Right lobe of liver (tissue), 6 donors: ENCODE measurements around the gene INMT. TPM values are rescaled to one million over a fixed set of nuclear protein-coding genes. Genes with fewer than 3 reads are reported as not detected.
"Not testable (repeated sequence)": the region's sequence is repeated elsewhere in the genome, so short reads cannot be mapped to it uniquely, and the experiment has no call there.

Experiments
- ATAC-seq, 4 donors: fragments of 200-7000 bp; cut with Tn5 transposase; one replicate each; pipeline ENCODE4 v1.9.1; 2020; ENCODE audit warnings: mild to moderate bottlenecking in 4 of 4, moderate library complexity in 4 of 4
- DNase-seq, 3 donors: peaks; one replicate each; pipeline ENCODE4 v3.0.0-alpha.2; 2020
- H3K27ac ChIP-seq, 3 donors: fragments of 200-600 bp; one replicate each; pipeline ENCODE4 v1.8.0; 2022
- H3K27me3 ChIP-seq, 2 donors: fragments of 200-600 bp; one replicate each; pipeline ENCODE4 v1.8.0; 2022
- H3K36me3 ChIP-seq, 4 donors: fragments of 200-600 bp; sonication (generic) in 1 of 4; one replicate each; pipeline versions ENCODE4 v1.5.1 to v1.8.0; 2017 to 2022; ENCODE audit warnings: control low read depth in 1 of 4
- H3K4me1 ChIP-seq, 4 donors: fragments of 200-600 bp; sonication (generic) in 1 of 4; one replicate each; pipeline versions ENCODE4 v1.5.1 to v1.8.0; 2017 to 2022; ENCODE audit warnings: control low read depth in 1 of 4
- H3K4me3 ChIP-seq, 3 donors: fragments of 200-600 bp; one replicate each; pipeline ENCODE4 v1.8.0; 2022
- H3K9me3 ChIP-seq, 4 donors: fragments of 200-600 bp; sonication (generic) in 1 of 4; one replicate each; pipeline versions ENCODE4 v1.5.1 to v1.8.0; 2017 to 2022; ENCODE audit warnings: control low read depth in 1 of 4
- POLR2A ChIP-seq: fragments of 450-650 bp; IDR thresholded peaks from one replicate; pipeline ENCODE4 v1.6.1; 2017; ENCODE audit warnings: antibody characterized with exemption, mild to moderate bottlenecking
- WGBS: methylation state at CpG from one replicate; pipeline ENCODE4 v1.1.6; 2018; ENCODE audit warnings: low coverage, low lambda C conversion rate; ENCODE audit not compliant: insufficient coverage; ENCODE audit errors: missing lambda C conversion rate; 5-methylcytosine and 5-hydroxymethylcytosine counted together
- intact Hi-C, 2 donors: fragments of 100-400 bp; cut with DNase I; formaldehyde crosslinking; loops; one replicate each; pipeline versions ENCODE4 v1.11.2 to v1.14.1; 2022
- total RNA-seq, 6 experiments: library from RNA; depleted of rRNA in 2 of 6; stranded (reverse); fragments of >200 nt in 2 of 6; fragmentation: NEBNext Ultra II Directional in 3 of 6; extraction: Animal tissue kit (Norgen Biotek cat#: 25700) in 3 of 6; gene quantifications; one replicate each; pipeline versions ENCODE4 v1.1.0 to v1.2.4, GENCODE V29; 2016 to 2023
- TF ChIP-seq, protein P1 (sequence below), 4 donors: fragments of 200-600 bp in 3 of 4; fragments of 450-650 bp in 1 of 4; IDR thresholded peaks; one replicate each; pipeline versions ENCODE4 v1.5.1 to v1.8.0; 2016 to 2022; ENCODE audit warnings: antibody characterized with exemption in 4 of 4, mild to moderate bottlenecking in 2 of 4
- donor health status: DM: no; HTN: yes; CAD: no.
- donor health status: DM: no; HTN: no; CAD: no.
- donor health status: DM: no; HTN: no; CAD: no.
- donor health status: DM: no; HTN: yes; CAD: no.
- donor health status: DM: no; HTN: yes; CAD: no.

INMT gene
- total RNA-seq, 6 experiments from 2014 or later, result 14.7 to 58.9 (median 35.5) TPM

DNA sequence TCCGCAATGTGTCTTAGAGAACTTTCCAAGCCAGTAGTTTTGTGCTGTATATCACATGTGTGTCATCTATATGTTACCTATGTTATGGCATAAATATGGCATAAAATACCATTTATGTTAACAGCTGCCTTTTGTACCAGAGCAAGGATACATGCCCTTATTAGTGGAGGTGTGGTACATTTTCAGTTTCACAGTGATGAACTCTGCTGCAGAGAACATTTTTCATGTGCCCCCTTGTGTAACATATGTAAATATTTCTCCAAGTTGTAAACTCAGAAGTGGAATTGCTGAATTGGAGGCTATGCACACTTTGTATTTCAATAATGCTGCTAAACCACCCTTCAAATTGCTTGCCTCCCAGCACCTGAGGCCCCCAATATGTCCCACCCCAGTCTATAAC is 37.8 kb upstream of the INMT start:
- Histone ChIP-seq H3K9me3 (no peaks in the 10 kb centered on the region), H3K4me3 (no peak overlapping the region), H3K36me3 (no peaks in the 10 kb centered on the region), H3K27me3 (no peaks in the 10 kb centered on the region), H3K4me1 (no peaks in the 10 kb centered on the region), H3K27ac (no peak overlapping the region)
- ATAC-seq, result no peak
- 90% methylated on average over 1 of the region's 1 CpG for WGBS
- TF ChIP-seq, protein P1, sequence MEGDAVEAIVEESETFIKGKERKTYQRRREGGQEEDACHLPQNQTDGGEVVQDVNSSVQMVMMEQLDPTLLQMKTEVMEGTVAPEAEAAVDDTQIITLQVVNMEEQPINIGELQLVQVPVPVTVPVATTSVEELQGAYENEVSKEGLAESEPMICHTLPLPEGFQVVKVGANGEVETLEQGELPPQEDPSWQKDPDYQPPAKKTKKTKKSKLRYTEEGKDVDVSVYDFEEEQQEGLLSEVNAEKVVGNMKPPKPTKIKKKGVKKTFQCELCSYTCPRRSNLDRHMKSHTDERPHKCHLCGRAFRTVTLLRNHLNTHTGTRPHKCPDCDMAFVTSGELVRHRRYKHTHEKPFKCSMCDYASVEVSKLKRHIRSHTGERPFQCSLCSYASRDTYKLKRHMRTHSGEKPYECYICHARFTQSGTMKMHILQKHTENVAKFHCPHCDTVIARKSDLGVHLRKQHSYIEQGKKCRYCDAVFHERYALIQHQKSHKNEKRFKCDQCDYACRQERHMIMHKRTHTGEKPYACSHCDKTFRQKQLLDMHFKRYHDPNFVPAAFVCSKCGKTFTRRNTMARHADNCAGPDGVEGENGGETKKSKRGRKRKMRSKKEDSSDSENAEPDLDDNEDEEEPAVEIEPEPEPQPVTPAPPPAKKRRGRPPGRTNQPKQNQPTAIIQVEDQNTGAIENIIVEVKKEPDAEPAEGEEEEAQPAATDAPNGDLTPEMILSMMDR (IDR thresholded peaks at IDR 0.05), result no peak
- no peak for TF ChIP-seq POLR2A
- DNase-seq, result no peak
- intact Hi-C loops, result no loop called here

DNA sequence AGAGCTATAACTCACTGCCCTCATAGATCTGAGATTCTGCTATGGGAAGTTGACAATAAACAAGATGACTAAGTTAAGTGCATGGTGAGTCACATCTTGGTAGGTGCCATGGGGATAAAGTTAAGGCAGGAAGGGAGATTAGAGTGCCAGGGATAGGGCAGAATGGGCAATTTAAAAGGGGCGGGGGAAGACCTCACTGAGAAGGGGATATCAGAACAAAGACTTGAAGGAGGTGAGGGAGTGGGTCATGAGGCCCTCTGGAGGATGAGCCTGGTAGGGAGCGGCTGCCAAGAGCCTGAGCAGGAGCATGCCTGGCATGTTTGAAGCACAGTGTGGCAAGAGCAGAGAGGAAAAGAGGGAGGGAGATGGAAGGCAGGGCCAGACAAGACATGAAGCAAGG is 34.8 kb upstream of the INMT start:
- TF ChIP-seq, protein P1 (IDR thresholded peaks at IDR 0.05), result no peak
- TF ChIP-seq POLR2A, result no peak
- DNase-seq, result no peak
- ATAC-seq, result no peak
- Histone ChIP-seq H3K9me3 (no peaks in the 10 kb centered on the region), H3K27me3 (no peaks in the 10 kb centered on the region), H3K4me3 (no peak overlapping the region), H3K36me3 (no peaks in the 10 kb centered on the region), H3K27ac (no peak overlapping the region), H3K4me1 (no peaks in the 10 kb centered on the region)
- intact Hi-C loops, result no loop called here
- WGBS, result 70% methylated on average over 2 of the region's 2 CpGs

DNA sequence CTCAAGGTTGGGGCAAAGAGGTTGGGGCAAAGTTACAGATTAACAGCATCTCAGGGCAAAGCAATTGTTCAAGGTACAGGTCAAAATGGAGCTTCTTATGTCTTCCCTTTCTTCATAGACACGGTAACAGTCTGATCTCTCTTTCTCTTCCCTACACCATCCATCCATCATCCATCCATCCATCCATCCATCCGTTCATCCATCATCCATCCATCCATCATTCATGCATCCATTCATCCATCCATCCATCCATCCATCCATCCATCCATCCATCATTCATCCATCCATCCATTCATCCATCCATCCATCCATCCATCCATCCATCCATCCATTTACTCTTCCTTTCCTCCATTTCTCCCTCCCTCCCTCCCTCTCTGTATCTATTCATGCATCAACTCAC is 32.5 kb upstream of the INMT start:
- DNase-seq, intact Hi-C loops, H3K27me3 ChIP-seq, H3K4me1 ChIP-seq, H3K36me3 ChIP-seq, H3K4me3 ChIP-seq, H3K9me3 ChIP-seq, ATAC-seq, H3K27ac ChIP-seq: not testable (repeated sequence)
- 61% methylated on average over 2 of the region's 2 CpGs for WGBS

DNA sequence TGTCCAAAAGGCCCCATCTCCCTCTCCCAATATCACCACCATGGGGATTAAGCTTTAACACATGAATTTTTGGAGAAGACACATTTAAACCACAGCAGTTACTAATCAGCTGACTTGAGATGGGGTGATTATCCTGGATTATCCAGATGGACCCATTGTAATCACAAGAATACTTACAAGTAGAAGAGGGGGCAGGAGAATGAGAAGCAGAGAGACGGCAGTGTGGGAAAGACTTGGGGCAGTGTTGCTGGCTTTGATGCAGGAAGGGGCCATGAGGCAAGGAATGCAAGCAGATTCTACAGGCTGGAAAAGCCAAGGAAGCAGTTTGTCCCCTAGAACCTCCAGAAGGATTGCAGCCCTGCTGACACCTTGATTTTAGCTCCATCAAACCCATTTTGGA is 30.7 kb upstream of the INMT start:
- H3K9me3 ChIP-seq, result no peaks in the 10 kb centered on the region
- H3K4me3 ChIP-seq, result no peak overlapping the region
- intact Hi-C loops, result no loop called here
- no peak overlapping the region for H3K27ac ChIP-seq
- H3K36me3 ChIP-seq, result no peaks in the 10 kb centered on the region
- no peaks in the 10 kb centered on the region for H3K4me1 ChIP-seq
- no peaks in the 10 kb centered on the region for H3K27me3 ChIP-seq
- WGBS, result 100% methylated on average over 1 of the region's 1 CpG
- ATAC-seq (no peak), DNase-seq (no peak)
- TF ChIP-seq, protein P1 (IDR thresholded peaks at IDR 0.05), result no peak
- no peak for TF ChIP-seq POLR2A

DNA sequence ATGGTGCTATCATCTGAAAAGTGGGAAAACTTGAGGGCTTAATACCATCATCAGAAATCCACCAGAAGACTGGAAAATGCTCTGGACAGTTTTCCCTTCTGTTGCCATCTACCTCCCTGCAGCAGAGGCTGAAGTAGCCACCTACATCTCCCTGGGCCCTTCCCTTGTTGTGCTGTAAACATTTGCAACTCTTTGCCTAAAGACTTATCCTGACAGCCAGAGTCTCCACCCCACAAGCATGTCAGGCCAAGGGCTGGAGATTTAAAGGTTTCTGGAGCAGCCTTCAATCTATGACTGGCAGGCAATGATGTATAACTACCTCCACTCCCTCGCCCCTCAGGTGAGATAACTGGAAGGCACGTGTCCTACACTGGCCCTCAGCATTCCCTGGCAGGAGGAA is 29.7 kb upstream of the INMT start:
- Histone ChIP-seq H3K4me1 (no peaks in the 10 kb centered on the region), H3K4me3 (no peak overlapping the region), H3K9me3 (no peaks in the 10 kb centered on the region), H3K36me3 (no peaks in the 10 kb centered on the region), H3K27me3 (no peaks in the 10 kb centered on the region), H3K27ac (no peak overlapping the region)
- ATAC-seq, result no peak
- no peak for TF ChIP-seq POLR2A
- DNase-seq, result no peak
- 83% methylated on average over 1 of the region's 2 CpGs for WGBS
- intact Hi-C loops, result no loop called here

DNA sequence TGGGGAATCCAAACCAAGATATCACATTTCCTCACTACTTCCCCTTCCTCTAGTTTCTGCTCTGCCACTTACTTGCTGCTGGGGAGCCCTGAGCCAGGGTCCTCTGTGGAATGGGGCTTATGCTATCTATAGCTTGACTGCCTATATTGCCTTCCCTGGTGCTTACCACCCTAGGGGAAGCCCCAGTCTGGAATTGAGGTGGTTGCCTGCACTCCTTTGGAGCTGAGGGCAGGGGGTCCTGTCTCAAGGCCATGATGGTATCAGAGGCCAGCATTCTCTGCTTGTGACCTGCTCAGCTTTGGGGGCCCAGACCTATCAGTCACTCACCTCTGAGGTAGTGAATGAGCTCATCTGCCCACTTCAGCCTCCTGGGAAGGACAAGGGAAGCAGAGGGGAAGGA is 29.3 kb upstream of the INMT start:
- Histone ChIP-seq H3K36me3 (no peaks in the 10 kb centered on the region), H3K9me3 (no peaks in the 10 kb centered on the region), H3K27ac (no peak overlapping the region), H3K4me1 (no peaks in the 10 kb centered on the region), H3K4me3 (no peak overlapping the region), H3K27me3 (no peaks in the 10 kb centered on the region)
- DNase-seq, result no peak
- ATAC-seq, result no peak
- intact Hi-C loops, result no loop called here
- no peak for TF ChIP-seq POLR2A
- TF ChIP-seq, protein P1 (IDR thresholded peaks at IDR 0.05), result no peak
